H1 (cell line): ENCODE data around the gene RAD23A. TPM values are rescaled to one million over a fixed set of nuclear protein-coding genes. Genes with fewer than 3 reads are reported as not detected.

Experiments
- CTCF ChIA-PET: fragments of 300-600 bp; sonication (Branson Sonifier 250); formaldehyde crosslinking; loops from one replicate; lab custom pipeline; 2021; ENCODE audit not compliant: partially characterized antibody; lab: Charles Lee
- POLR2A ChIA-PET: fragments of 300-600 bp; sonication (Branson Sonifier 250); formaldehyde crosslinking; loops from one replicate; lab custom pipeline; 2021; ENCODE audit warnings: inconsistent platforms; ENCODE audit not compliant: partially characterized antibody; lab: Charles Lee
- DNase-seq, 2 experiments: peaks; one replicate each; pipeline versions ENCODE4 v3.0.0 to v3.0.0-alpha.2; 2010 to 2022; ENCODE audit warnings: low spot score in 2 of 2, low read depth in 1 of 2, mixed read lengths in 1 of 2
- FAIRE-seq: peaks from 2 replicates; lab custom pipeline; 2011; peaks lifted over from hg19 to GRCh38; lab: Jason Lieb, UNC
- H2AFZ ChIP-seq: 2 replicates; pipeline ENCODE4 v1.8.1; 2012; ENCODE audit warnings: low read length, inconsistent platforms
- H2AK5ac ChIP-seq: 2 replicates; pipeline ENCODE4 v1.6.1; 2013; ENCODE audit warnings: low read depth, low read length
- H2BK120ac ChIP-seq: replicated peaks from 2 replicates; pipeline ENCODE3; 2013; ENCODE audit warnings: low read depth, low read length, inconsistent platforms
- H2BK12ac ChIP-seq: 2 replicates; pipeline ENCODE4 v1.6.1; 2013; ENCODE audit warnings: low read depth, low read length
- H2BK15ac ChIP-seq: 2 replicates; pipeline ENCODE4 v1.6.1; 2013; ENCODE audit warnings: low read length
- H2BK20ac ChIP-seq: 2 replicates; pipeline ENCODE4 v1.6.1; 2013; ENCODE audit warnings: low read length
- H2BK5ac ChIP-seq: 2 replicates; pipeline ENCODE4 v1.6.1; 2013; ENCODE audit warnings: low read depth, low read length
- H3K14ac ChIP-seq: 2 replicates; pipeline ENCODE4 v1.6.1; 2013; ENCODE audit warnings: inconsistent platforms; ENCODE audit not compliant: insufficient read length
- H3K18ac ChIP-seq: 2 replicates; pipeline ENCODE4 v1.6.1; 2013; ENCODE audit warnings: low read length; ENCODE audit errors: extremely low read depth
- H3K23ac ChIP-seq: 2 replicates; pipeline ENCODE4 v1.6.1; 2013; ENCODE audit warnings: inconsistent platforms; ENCODE audit not compliant: insufficient read length
- H3K23me2 ChIP-seq: 2 replicates; pipeline ENCODE4 v1.6.1; 2013; ENCODE audit warnings: low read depth, low read length
- H3K27ac ChIP-seq: 2 replicates; pipeline ENCODE4 v1.6.1; 2011; ENCODE audit warnings: low read depth, low read length, inconsistent platforms
- H3K27me3 ChIP-seq, 4 experiments: replicated peaks in 1 of 4; 1 replicate in 1 of 4; 2 replicates in 3 of 4; pipeline versions ENCODE4 v1.6.1 to v1.8.1; 2011 to 2013; ENCODE audit warnings: low read length in 3 of 4, mild to moderate bottlenecking in 3 of 4, inconsistent platforms in 2 of 4, mixed read lengths in 2 of 4, moderate library complexity in 1 of 4; ENCODE audit not compliant: control insufficient read depth in 3 of 4, insufficient read depth in 3 of 4; ENCODE audit errors: extremely low read depth in 1 of 4
- H3K36me3 ChIP-seq, 4 experiments: 2 replicates each; pipeline versions ENCODE4 v1.6.1 to v1.8.1; 2011 to 2013; ENCODE audit warnings: mild to moderate bottlenecking in 4 of 4, low read length in 3 of 4, moderate library complexity in 2 of 4, control low read depth in 1 of 4, inconsistent platforms in 1 of 4; ENCODE audit not compliant: insufficient read depth in 4 of 4, control insufficient read depth in 2 of 4
- H3K4ac ChIP-seq: replicated peaks from 2 replicates; pipeline ENCODE3; 2013; ENCODE audit warnings: low read length, low read depth, mixed read lengths, inconsistent platforms; ENCODE audit not compliant: insufficient read length
- H3K4me1 ChIP-seq, 4 experiments: replicated peaks in 1 of 4; 1 replicate in 1 of 4; 2 replicates in 3 of 4; pipeline versions ENCODE4 v1.6.1 to v1.8.1; 2011 to 2013; ENCODE audit warnings: low read length in 3 of 4, inconsistent platforms in 2 of 4, mixed read lengths in 1 of 4; ENCODE audit not compliant: insufficient read depth in 4 of 4, control insufficient read depth in 3 of 4
- H3K4me2 ChIP-seq, 2 experiments: 2 replicates each; pipeline versions ENCODE4 v1.6.1 to v1.8.1; 2011 to 2013; ENCODE audit warnings: low read depth in 2 of 2, low read length in 2 of 2, control low read depth in 1 of 2, inconsistent platforms in 1 of 2, mild to moderate bottlenecking in 1 of 2; ENCODE audit not compliant: insufficient read depth in 1 of 2
- H3K4me3 ChIP-seq, 4 experiments: fragments of 200-600, 300-600 bp in 1 of 4; sonication (generic), shearing (Covaris generic), sonication (Bioruptor Twin) in 1 of 4; 2 replicates each; pipeline versions ENCODE4 v1.5.1 to v1.8.1; 2011 to 2016; ENCODE audit warnings: low read length in 4 of 4, low read depth in 3 of 4, control low read depth in 2 of 4, inconsistent platforms in 2 of 4, mild to moderate bottlenecking in 2 of 4, mixed read lengths in 1 of 4, moderate library complexity in 1 of 4; ENCODE audit not compliant: insufficient read depth in 2 of 4; ENCODE audit errors: extremely low read depth in 1 of 4
- H3K56ac ChIP-seq: replicated peaks from 2 replicates; pipeline ENCODE3; 2013; ENCODE audit warnings: low read depth, mild to moderate bottlenecking, mixed read lengths, low read length, inconsistent platforms; ENCODE audit not compliant: insufficient read length
- H3K79me1 ChIP-seq: 2 replicates; pipeline ENCODE4 v1.6.1; 2013; ENCODE audit warnings: low read depth, low read length, control low read depth
- H3K79me2 ChIP-seq, 2 experiments: 2 replicates each; pipeline versions ENCODE4 v1.6.1 to v1.8.1; 2012 to 2013; ENCODE audit warnings: low read length in 2 of 2, mild to moderate bottlenecking in 2 of 2, inconsistent platforms in 1 of 2; ENCODE audit not compliant: insufficient read depth in 2 of 2, control insufficient read depth in 1 of 2
- H3K9ac ChIP-seq, 4 experiments: replicated peaks in 1 of 4; 1 replicate in 1 of 4; 2 replicates in 3 of 4; pipeline versions ENCODE4 v1.6.1 to v1.8.1; 2011 to 2013; ENCODE audit warnings: low read depth in 3 of 4, low read length in 3 of 4, control low read depth in 2 of 4, mild to moderate bottlenecking in 2 of 4, moderate library complexity in 2 of 4, inconsistent platforms in 1 of 4; ENCODE audit errors: extremely low read depth in 1 of 4
- H3K9me3 ChIP-seq, 2 experiments: 2 replicates each; pipeline versions ENCODE4 v1.6.1 to v1.8.1; 2012 to 2013; ENCODE audit warnings: mild to moderate bottlenecking in 2 of 2, moderate library complexity in 2 of 2, control low read depth in 1 of 2, inconsistent platforms in 1 of 2, low read depth in 1 of 2, low read length in 1 of 2, mixed read lengths in 1 of 2; ENCODE audit not compliant: insufficient read depth in 2 of 2
- H4K20me1 ChIP-seq, 2 experiments: replicated peaks in 1 of 2; 2 replicates each; pipeline versions ENCODE3 to v1.8.1; 2011 to 2013; ENCODE audit warnings: inconsistent platforms in 2 of 2, low read length in 2 of 2, mild to moderate bottlenecking in 1 of 2; ENCODE audit not compliant: insufficient read depth in 2 of 2, control insufficient read depth in 1 of 2
- H4K5ac ChIP-seq: 2 replicates; pipeline ENCODE4 v1.6.1; 2013; ENCODE audit warnings: low read length, low read depth, mixed read lengths, inconsistent platforms; ENCODE audit not compliant: insufficient read length
- H4K8ac ChIP-seq: 2 replicates; pipeline ENCODE4 v1.8.0; 2013; ENCODE audit warnings: mild to moderate bottlenecking, moderate library complexity, low read length, inconsistent platforms; ENCODE audit not compliant: insufficient read depth; ENCODE audit errors: extremely low read depth
- H4K91ac ChIP-seq: replicated peaks from 2 replicates; pipeline ENCODE3; 2013; ENCODE audit warnings: low read length, mixed read lengths, inconsistent platforms; ENCODE audit not compliant: insufficient read length
- CBX8 ChIP-seq: fragments of 300-800, 300-1000 bp; sonication (generic); IDR thresholded peaks from 2 replicates; pipeline ENCODE4 v1.7.1; 2016; ENCODE audit warnings: low read depth, low read length, borderline replicate concordance
- FOSL1 ChIP-seq: IDR thresholded peaks from 2 replicates; pipeline ENCODE4 v1.6.1; 2011; ENCODE audit warnings: mild to moderate bottlenecking, low read depth, low read length, moderate library complexity; ENCODE audit not compliant: insufficient read depth
- KDM5A ChIP-seq: fragments of 200-600 bp; IDR thresholded peaks from 2 replicates; pipeline ENCODE4 v1.7.1; 2012; ENCODE audit warnings: mild to moderate bottlenecking, low read length, inconsistent platforms, mixed read lengths
- NANOG ChIP-seq: IDR thresholded peaks from 2 replicates; pipeline ENCODE4 v1.6.1; 2011; ENCODE audit warnings: low read length, low read depth, mild to moderate bottlenecking, inconsistent platforms; ENCODE audit not compliant: insufficient read depth, poor library complexity, severe bottlenecking
- POU5F1 ChIP-seq: IDR thresholded peaks from 2 replicates; pipeline ENCODE4 v1.6.1; 2011; ENCODE audit warnings: low read depth, mild to moderate bottlenecking, low read length, moderate library complexity
- RFX5 ChIP-seq: IDR thresholded peaks from 2 replicates; pipeline ENCODE4 v1.6.1; 2011; ENCODE audit warnings: low read depth, low read length, improper control_type of control experiment, borderline replicate concordance
- SAP30 ChIP-seq: fragments of 300-600 bp; sonication (generic); IDR thresholded peaks from 2 replicates; pipeline ENCODE4 v1.7.1; 2012; ENCODE audit warnings: low read length, moderate library complexity, mild to moderate bottlenecking, inconsistent platforms; ENCODE audit not compliant: insufficient read depth, insufficient replicate concordance
- SIX5 ChIP-seq: IDR thresholded peaks from 2 replicates; pipeline ENCODE4 v1.6.1; 2011; ENCODE audit warnings: mild to moderate bottlenecking, low read depth, low read length
- SP2 ChIP-seq: IDR thresholded peaks from 2 replicates; pipeline ENCODE4 v1.6.1; 2012; ENCODE audit warnings: mild to moderate bottlenecking, low read length, inconsistent platforms
- TEAD4 ChIP-seq: IDR thresholded peaks from 2 replicates; pipeline ENCODE4 v1.6.1; 2012; ENCODE audit warnings: low read depth, low read length, inconsistent platforms, mixed read lengths
- WGBS, 2 experiments: shearing (Covaris generic) in 1 of 2; methylation state at CpG; one replicate each; pipeline versions ENCODE4 v1.1.6 to v1.1.7; 2013 to 2015; ENCODE audit warnings: low lambda C conversion rate in 2 of 2, mixed read lengths in 2 of 2, inconsistent platforms in 1 of 2, low coverage in 1 of 2, missing lambda C conversion rate in 1 of 2; ENCODE audit not compliant: insufficient replicate concordance in 2 of 2, insufficient coverage in 1 of 2, insufficient read length in 1 of 2; ENCODE audit errors: extremely low coverage in 1 of 2, missing lambda C conversion rate in 1 of 2; 5-methylcytosine and 5-hydroxymethylcytosine counted together
- polyA plus RNA-seq, 7 experiments: library from polyadenylated mRNA; depleted of rRNA in 3 of 7; stranded (reverse) in 5 of 7; unstranded in 2 of 7; fragments of >200 nt in 5 of 7; fragments of 200-250 nt in 2 of 7; gene quantifications; 1 replicate in 5 of 7; 2 replicates in 1 of 7; 4 replicates in 1 of 7; pipeline versions ENCODE4 v1.2.1 to v1.2.3, GENCODE V29; 2011 to 2013; ENCODE audit warnings: missing spikeins in 2 of 7, mixed read lengths in 2 of 7
- total RNA-seq: library from RNA; stranded (reverse); fragmentation: NEBNext Ultra II Directional; extraction: Animal tissue kit (Norgen Biotek cat#: 25700); gene quantifications from 2 replicates; pipeline ENCODE4 v1.2.1, GENCODE V29; 2021
- TF ChIP-seq, protein P1 (sequence below): IDR thresholded peaks from 2 replicates; pipeline ENCODE4 v1.6.1; 2011; ENCODE audit warnings: low read length, improper control_type of control experiment

The RAD23A gene
- total and polyA plus RNA-seq, 2 of the 8 experiments (the other 6 are each of a cell fraction or from before 2014, with no cell fraction given) = 40.0 to 76.1 TPM

DNA sequence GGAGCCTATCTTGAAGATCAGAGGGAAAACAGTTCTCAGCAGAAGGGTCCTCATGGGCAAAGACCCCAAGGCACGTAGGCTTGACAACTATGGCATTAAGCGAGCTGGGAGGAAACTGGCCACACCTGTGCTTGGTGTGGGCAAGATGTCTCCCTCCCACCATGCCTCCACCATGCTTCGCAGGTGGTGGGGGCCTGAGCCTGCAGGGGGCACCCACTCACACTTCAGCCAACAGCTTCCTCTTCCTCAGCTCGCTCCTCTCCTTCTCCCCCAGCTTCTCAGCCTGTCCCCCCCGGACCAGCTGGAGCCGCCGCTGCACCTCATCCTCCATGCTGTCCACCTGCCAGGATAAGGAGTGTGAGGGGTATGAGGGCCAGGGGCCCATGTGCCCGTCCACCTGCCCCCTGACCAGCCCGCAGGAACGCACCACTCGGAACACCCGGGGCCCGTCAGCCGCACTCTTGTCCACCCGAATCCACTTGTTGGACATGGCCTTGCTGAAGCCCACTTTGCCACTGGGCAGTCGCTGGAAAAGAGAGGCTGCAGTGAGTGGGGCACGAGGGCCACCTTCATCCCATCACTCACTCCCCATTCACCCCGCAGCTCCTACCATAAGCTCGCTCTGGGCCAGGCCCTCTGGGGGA, 15.5 kb upstream of the RAD23A start:
- Histone ChIP-seq H3K9ac (no peak overlapping the region; a peak in 1 of 7 replicates), H2BK5ac (no peak overlapping the region), H2BK12ac (no peak overlapping the region), H3K23me2 (peaks cover 7% of the 10 kb centered on the region; the same call in 1 of the 2 replicates), H2BK20ac (no peak overlapping the region), H2AFZ (no peak overlapping the region), H4K20me1 (peaks cover 3 to 8% of the 10 kb centered on the region in 2 experiments), H3K27ac (no peak overlapping the region), H3K4me2 (no peak overlapping the region), H3K4me3 (no peak overlapping the region), H4K91ac (no peak overlapping the region), H3K36me3 (peaks cover 20 to 53% (median 31%) of the 10 kb centered on the region in 4 experiments), H3K4me1 (peaks cover 0 to 5% (median under 1%) of the 10 kb centered on the region in 4 experiments; a peak in 2 of 7 replicates), H3K14ac (no peak overlapping the region), H4K5ac (no peak overlapping the region), H3K79me2 (peaks cover 10 to 27% of the 10 kb centered on the region in 2 experiments), H3K27me3 (no peaks in the 10 kb centered on the region), H3K56ac (no peak overlapping the region), H3K18ac (no peak overlapping the region), H4K8ac (no peak overlapping the region), H2BK120ac (no peak overlapping the region), H2BK15ac (no peak overlapping the region), H2AK5ac (no peak overlapping the region), H3K4ac (no peak overlapping the region), H3K79me1 (peaks cover 12% of the 10 kb centered on the region), H3K23ac (no peak overlapping the region), H3K9me3 (no peaks in the 10 kb centered on the region)
- CTCF ChIA-PET = interaction anchor here (1.3 to 1.5 kb wide), 2 partner anchors 36 to 45 kb away, joined by 4 to 5 read pairs; no protein-coding TSS in a partner anchor
- FAIRE-seq (no peak), DNase-seq (no peak)
- 94% methylated on average over 11 of the region's 19 CpGs; no CpG with 5 or more reads in 1 of the 2 experiments for WGBS, 2 experiments
- POLR2A ChIA-PET = interaction anchor here (0.8 to 7.4 kb wide), 10 partner anchors 10 to 60 kb away, joined by 3 to 58 read pairs (median 3); partner anchors contain the start of gene SYCE2
- TF ChIP-seq TEAD4 = no peak
- TF ChIP-seq FOSL1 = no peak
- no peak for TF ChIP-seq SAP30
- TF ChIP-seq, protein P1, sequence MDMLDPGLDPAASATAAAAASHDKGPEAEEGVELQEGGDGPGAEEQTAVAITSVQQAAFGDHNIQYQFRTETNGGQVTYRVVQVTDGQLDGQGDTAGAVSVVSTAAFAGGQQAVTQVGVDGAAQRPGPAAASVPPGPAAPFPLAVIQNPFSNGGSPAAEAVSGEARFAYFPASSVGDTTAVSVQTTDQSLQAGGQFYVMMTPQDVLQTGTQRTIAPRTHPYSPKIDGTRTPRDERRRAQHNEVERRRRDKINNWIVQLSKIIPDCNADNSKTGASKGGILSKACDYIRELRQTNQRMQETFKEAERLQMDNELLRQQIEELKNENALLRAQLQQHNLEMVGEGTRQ = no peak
- no peak for TF ChIP-seq POU5F1
- no peak for TF ChIP-seq CBX8
- no peak for TF ChIP-seq SIX5
- TF ChIP-seq RFX5 = no peak
- TF ChIP-seq KDM5A = no peak
- no peak for TF ChIP-seq NANOG
- TF ChIP-seq SP2 = no peak
